Calu3 (cell line): Measurements from ENCODE around the gene MYBPC2. TPM values are rescaled to one million over a fixed set of nuclear protein-coding genes. Genes with fewer than 3 reads are reported as not detected.

Source experiments
- BruUV-seq: library from RNA; stranded (reverse); fragments of 400-500 nt; replicated peaks from 2 replicates; lab custom pipeline; 2021; lab: Mats Ljungman, UMichigan
- CTCF ChIA-PET: fragments of 300-600 bp; sonication (Branson Sonifier 250); formaldehyde crosslinking; loops from one replicate; lab custom pipeline; 2022; ENCODE audit warnings: antibody characterized with exemption; lab: Charles Lee
- DNase-seq: peaks from one replicate; pipeline ENCODE4 v3.0.0; 2022
- H3K27ac Mint-ChIP-seq: one replicate; pipeline ENCODE4 v1.8.0; 2022; ENCODE audit warnings: mixed read lengths; ENCODE audit not compliant: unreplicated experiment
- H3K27me3 Mint-ChIP-seq: one replicate; pipeline ENCODE4 v1.8.0; 2022; ENCODE audit warnings: mixed read lengths; ENCODE audit not compliant: unreplicated experiment
- H3K36me3 Mint-ChIP-seq: one replicate; pipeline ENCODE4 v1.8.0; 2022; ENCODE audit warnings: mild to moderate bottlenecking, moderate library complexity, mixed read lengths; ENCODE audit not compliant: insufficient read depth, unreplicated experiment
- H3K4me1 Mint-ChIP-seq: one replicate; pipeline ENCODE4 v1.8.0; 2022; ENCODE audit warnings: mild to moderate bottlenecking, low read depth, mixed read lengths; ENCODE audit not compliant: unreplicated experiment
- H3K4me3 Mint-ChIP-seq: one replicate; pipeline ENCODE4 v1.8.0; 2022; ENCODE audit warnings: mild to moderate bottlenecking, low read depth, moderate library complexity, mixed read lengths; ENCODE audit not compliant: unreplicated experiment
- H3K9me3 Mint-ChIP-seq: one replicate; pipeline ENCODE4 v1.8.0; 2022; ENCODE audit warnings: low read depth, mixed read lengths; ENCODE audit not compliant: unreplicated experiment
- CTCF ChIP-seq: fragments of 200-600 bp; IDR thresholded peaks from one replicate; pipeline ENCODE4 v1.8.0; 2022; ENCODE audit warnings: antibody characterized with exemption; ENCODE audit not compliant: unreplicated experiment
- intact Hi-C: fragments of 100-400 bp; cut with micrococcal nuclease; formaldehyde crosslinking; loops from one replicate; pipeline ENCODE4 v1.10.0; 2022; ENCODE audit not compliant: unreplicated experiment
- total RNA-seq: library from RNA; stranded (reverse); gene quantifications from 2 replicates; pipeline ENCODE4 v1.2.3, GENCODE V29; 2022

MYBPC2 gene
- total RNA-seq, 1 experiment from 2014 or later = not detected

- TF ChIP-seq CTCF = no peak
- intact Hi-C loops = no loop called here
- H3K27me3 Mint-ChIP-seq = peaks cover 18% of the 10 kb centered on the region
- CTCF ChIA-PET = interaction anchor here (0.5 to 1.6 kb wide), 4 partner anchors 9 to 714 kb away, joined by 3 to 4 read pairs (median 3); no protein-coding TSS in a partner anchor
- no peak overlapping the region for H3K4me3 Mint-ChIP-seq
- H3K9me3 Mint-ChIP-seq = no peaks in the 10 kb centered on the region
- peak; percentile 36 for DNase-seq
- peaks cover 71% of the 10 kb centered on the region for H3K36me3 Mint-ChIP-seq
- H3K27ac Mint-ChIP-seq = no peak overlapping the region
- BruUV-seq = no TSS peak
- H3K4me1 Mint-ChIP-seq = peaks cover 10% of the 10 kb centered on the region
Measured at GRCh38 chr19:50478901-50479715, 46.4 kb downstream of the MYBPC2 start.

DNA sequence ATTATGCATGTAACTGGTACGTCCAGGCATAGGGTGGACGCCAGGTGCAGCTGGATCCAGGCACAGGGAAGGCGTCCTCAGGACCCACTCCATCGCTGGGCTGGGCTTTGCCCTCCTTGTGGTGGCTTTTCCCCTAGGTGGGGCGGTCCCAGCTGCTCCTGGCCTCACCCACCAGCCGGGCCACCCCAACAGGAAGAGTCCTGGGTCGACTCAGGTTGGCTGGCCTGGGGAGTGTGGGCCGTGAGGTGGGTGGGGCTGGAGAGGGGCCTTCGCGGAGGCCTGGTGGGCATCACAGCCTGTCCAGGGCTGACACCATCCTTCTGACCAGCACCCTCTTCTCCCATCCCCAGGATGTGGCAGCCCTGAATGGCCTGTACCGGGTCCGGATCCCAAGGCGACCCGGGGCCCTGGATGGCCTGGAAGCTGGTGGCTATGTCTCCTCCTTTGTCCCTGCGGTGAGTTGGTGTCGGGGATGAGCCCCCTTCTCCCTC, 47.1 kb downstream of the MYBPC2 start:
- no peak for DNase-seq
- TF ChIP-seq CTCF = no peak
- peaks cover 16% of the 10 kb centered on the region for H3K27me3 Mint-ChIP-seq
- no peak overlapping the region for H3K27ac Mint-ChIP-seq
- H3K4me1 Mint-ChIP-seq = peaks cover 10% of the 10 kb centered on the region
- peaks cover 69% of the 10 kb centered on the region for H3K36me3 Mint-ChIP-seq
- H3K4me3 Mint-ChIP-seq = no peak overlapping the region
- no peaks in the 10 kb centered on the region for H3K9me3 Mint-ChIP-seq
- intact Hi-C loops = no loop called here
- CTCF ChIA-PET = interaction anchor here (0.5 to 1.6 kb wide), 3 partner anchors 13 to 713 kb away, joined by 3 to 4 read pairs (median 3); no protein-coding TSS in a partner anchor
- BruUV-seq = no TSS peak

- TF ChIP-seq CTCF = no peak
- no peak overlapping the region for H3K27ac Mint-ChIP-seq
- intact Hi-C loops = no loop called here
Measured at GRCh38 chr19:50480281-50481111, 47.8 kb downstream of the MYBPC2 start.

GRCh38 chr19:50481351-50482149, 48.9 kb downstream of the MYBPC2 start:
- CTCF ChIA-PET = no interaction called here
- no peak for DNase-seq
- BruUV-seq = no TSS peak
- Mint-ChIP-seq H3K27ac (no peak overlapping the region), H3K4me1 (peaks cover 10% of the 10 kb centered on the region), H3K36me3 (peaks cover 61% of the 10 kb centered on the region), H3K9me3 (no peaks in the 10 kb centered on the region), H3K4me3 (no peak overlapping the region), H3K27me3 (no peaks in the 10 kb centered on the region)
- intact Hi-C loops = no loop called here
- no peak for TF ChIP-seq CTCF

More at GRCh38 chr19:50480281-50481111, 47.8 kb downstream of the MYBPC2 start:
- Mint-ChIP-seq H3K9me3 (no peaks in the 10 kb centered on the region), H3K36me3 (peaks cover 67% of the 10 kb centered on the region), H3K4me1 (peaks cover 10% of the 10 kb centered on the region), H3K27me3 (peaks cover 9% of the 10 kb centered on the region), H3K4me3 (no peak overlapping the region)
- no TSS peak for BruUV-seq
- CTCF ChIA-PET = no interaction called here
- no peak for DNase-seq
